Dermis blood vessel endothelial cell (primary cell): Measurements from ENCODE around the gene ARL4D. TPM values are rescaled to one million over a fixed set of nuclear protein-coding genes. Genes with fewer than 3 reads are reported as not detected.
"Not testable (repeated sequence)": the region's sequence is repeated elsewhere in the genome, so short reads cannot be mapped to it uniquely, and the experiment has no call there.

Experiments used
- DNase-seq: peaks from one replicate; pipeline ENCODE4 v3.0.0; 2010
- total RNA-seq: library from RNA; depleted of rRNA; stranded (reverse); fragments of >200 nt; gene quantifications from 2 replicates; pipeline ENCODE4 v1.2.3, GENCODE V29; 2014

The ARL4D gene
- total RNA-seq, 1 donor from 2014 or later, result 1.4 TPM

DNA sequence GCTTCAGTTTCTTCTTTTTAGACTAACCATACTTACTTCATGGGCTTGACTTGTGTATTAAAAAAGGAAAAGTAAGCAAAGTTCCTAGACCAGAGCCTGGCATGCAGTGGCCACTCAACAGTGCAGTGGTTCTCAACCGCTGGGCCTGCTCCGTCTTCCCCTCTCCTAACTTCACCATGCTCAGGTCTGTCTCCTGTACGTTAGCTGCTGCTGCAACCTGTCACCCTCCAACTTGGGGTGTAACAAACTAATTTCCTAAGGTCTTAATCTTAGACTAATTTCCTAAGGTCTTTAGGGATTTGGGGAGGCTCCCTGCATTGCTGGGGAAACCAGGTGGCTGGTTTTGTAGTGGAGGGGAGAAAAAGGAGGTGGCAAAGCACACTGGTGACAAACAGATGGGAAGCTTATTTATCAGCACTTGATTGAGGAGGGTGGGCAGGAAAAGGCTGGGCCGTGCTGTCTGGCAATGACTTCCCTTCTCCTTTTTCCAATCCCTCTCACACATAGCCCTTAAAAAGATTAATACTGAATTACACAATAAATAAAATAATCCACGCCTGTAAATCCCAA, 2.2 kb upstream of the ARL4D start:
- DNase-seq, result no peak

DNA sequence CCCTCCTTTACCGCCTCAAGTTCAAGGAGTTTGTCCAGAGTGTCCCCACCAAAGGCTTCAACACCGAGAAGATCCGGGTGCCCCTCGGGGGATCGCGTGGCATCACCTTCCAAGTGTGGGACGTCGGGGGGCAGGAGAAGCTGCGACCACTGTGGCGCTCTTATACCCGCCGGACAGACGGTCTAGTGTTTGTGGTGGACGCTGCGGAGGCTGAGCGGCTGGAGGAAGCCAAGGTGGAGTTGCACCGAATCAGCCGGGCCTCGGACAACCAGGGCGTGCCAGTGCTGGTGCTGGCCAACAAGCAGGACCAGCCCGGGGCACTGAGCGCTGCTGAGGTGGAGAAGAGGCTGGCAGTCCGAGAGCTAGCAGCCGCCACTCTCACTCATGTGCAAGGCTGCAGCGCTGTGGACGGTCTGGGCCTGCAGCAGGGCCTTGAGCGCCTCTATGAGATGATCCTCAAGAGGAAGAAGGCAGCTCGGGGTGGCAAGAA, 1.1 kb downstream of the ARL4D start:
- DNase-seq, result no peak

DNA sequence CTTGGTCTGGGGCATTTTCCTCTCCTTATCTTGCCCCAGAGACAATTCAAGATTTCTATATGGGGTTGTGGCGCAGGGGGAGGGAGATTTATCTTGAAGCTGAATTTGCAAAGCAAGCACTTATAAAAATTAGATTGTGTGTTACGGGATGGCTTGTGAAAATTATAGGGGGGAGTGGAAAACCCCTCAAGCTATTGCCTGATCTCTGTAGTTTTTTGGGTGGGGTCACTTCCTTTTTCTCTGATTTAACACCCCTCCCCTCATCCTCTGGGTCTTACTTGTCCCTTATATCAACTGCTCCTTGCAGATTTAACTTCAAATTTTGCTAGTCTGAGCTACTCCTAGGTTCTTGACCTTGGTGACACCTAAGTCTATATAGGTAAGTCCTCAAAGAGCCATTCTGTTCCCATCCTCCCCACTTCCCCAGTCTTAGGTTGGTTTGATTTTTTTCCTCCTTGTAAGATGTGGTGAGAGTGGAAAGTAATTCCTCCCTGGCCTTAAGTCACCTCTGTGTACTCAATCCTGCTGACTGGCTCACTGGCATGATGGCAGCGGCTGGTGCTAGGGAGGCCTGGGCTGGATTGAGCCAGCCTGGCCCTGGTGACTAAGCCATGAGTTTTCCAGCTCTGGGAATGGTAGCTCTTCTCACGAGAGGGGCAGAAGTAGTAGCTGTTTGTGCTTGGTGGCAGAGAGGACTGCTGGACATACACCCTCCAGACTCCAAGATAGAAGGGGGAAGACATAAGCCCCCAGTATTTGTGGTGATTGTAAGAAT, 2.3 kb downstream of the ARL4D start:
- no peak for DNase-seq

DNA sequence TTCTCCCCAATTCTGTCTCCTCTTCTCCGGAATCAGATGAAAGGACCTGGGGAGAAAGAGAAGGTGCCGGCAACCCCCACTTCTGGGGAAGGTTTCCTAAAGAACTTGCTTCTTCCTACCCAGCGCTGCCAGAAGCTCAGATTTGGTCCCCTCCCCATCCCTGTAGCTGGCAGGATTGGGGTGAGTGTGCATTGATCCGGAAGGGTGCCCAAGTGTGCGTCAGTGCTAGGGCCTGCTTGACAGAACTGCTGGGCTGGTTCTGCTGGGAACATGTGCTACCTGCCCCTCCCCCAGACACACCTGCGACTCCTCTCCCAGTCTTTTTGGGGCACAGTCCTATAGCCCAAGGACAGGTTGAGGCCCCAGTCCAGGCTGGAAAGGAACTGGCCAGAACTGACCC, 3.3 kb downstream of the ARL4D start:
- no peak for DNase-seq

DNA sequence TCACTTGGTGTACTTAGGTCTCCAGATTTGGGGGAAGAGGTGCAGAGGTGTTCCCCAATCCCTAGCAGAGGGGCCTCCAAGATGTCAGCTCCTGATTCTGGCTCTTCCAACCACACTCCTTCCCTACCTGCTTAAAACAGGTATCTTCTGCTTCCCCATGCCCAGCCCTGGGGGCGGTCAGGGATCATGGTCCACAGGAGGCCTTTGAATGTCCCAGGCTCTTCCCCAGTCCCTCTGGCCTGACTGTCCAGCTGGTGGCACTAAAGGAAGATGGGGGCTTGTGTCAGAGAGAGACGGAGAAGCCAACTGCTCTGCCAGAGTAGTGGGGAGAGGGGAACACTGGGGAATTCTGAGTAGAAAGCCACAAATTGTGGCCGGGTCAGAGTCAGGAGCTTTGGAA, 3.8 kb downstream of the ARL4D start:
- no peak for DNase-seq

DNA sequence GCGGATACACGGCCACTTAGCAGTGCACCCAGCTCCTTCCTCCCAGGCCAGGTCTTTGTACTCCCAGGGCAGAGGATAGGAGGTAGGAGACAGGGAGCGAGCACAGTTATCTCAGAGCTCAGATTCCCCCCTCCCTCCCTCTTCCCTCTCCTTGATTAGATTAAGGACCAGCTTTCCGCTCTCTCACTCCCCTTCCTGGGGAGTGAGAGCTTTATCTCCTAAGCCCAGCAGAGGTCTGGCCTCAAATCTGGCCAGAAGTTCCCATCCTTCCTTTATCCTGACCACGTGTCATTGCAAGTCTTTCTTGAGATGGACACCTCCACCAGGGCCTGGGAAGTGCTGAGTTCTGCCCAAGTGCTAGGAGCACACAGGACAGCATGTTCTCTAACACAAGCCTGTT, 5.1 kb downstream of the ARL4D start:
- DNase-seq, result no peak

DNA sequence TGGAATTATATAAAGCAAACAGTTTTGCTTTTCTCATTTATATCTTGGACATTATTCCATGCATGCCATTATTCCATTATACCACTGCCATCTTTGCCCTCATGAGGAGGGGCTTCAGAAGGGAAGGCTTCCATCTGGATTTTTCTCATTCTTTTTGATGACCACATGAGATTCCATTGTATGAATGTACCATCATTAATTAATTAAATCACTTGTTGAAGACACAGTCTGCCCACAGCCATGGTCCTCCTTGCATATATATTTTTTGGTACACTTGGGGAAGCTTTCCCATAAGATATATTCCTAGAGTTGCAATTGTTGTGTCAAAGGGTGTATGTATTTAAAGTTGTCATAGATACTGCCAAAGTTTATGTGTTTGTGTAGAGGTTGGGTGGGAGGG, 7.1 kb downstream of the ARL4D start:
- DNase-seq, result no peak

DNA sequence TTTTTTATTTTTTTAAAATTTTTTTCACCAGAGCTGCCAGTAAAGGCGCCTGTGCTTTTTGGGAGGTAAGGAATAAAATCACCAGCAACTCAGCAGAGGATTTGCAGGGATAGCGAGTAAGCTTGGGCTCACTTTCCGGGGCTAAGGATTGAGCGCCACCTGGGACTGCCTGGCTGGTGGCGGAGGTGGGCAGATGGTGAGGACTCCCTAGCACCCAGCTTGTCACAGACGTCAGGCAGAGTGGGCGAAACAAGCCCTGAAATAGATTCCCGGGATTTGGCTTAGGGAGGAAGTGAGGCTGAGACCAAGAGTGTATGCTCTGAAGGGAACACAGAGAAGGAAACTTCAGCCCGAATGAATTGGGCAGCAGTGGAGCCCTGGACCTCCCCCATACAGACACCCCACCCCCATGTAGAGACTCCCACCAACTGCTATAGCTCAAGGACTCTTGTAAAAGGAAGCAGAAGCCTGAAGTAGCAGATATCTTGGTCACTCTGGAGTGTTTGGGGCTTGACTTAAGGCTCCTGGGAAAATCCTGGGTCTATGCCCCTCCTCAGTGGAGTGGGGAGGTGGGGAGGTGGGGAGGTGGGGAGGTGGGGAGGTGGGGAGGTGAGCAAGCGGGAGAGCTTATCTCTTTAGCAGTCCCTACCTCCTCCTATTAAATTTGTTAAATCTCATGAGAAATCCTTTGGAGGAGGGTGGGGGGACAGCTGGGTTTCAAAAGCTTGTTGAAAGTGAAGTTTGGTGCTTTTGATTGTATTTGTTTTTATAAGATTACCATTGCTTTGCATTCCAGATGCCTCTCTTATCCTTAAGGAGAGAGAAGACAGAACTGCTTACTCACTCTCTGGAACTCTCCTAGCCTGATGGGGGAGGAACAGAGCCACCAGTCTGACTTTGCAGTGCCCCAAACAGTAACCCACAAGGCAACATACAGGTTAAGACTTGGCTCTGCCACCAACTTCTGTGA, 8.2 kb downstream of the ARL4D start:
- no peak for DNase-seq

DNA sequence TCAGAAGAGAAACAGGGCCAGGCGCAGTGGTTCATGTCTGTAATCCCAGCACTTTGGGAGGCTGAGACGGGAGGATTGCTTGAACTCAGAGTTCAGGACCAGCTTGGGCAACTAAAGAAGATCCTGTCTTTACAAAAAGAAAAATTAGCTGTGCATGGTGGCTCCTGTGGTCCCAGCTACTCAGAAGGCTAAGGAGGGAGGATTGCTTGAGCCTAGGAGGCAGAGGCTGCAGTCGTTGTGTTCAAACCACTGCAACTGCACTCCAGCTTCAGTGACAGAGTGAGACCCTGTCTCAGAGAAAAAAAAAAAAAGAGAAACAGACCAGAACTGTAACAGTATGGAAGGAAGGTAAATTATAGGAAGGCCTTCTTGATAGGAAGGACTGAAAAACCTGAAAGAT, 10.3 kb downstream of the ARL4D start:
- DNase-seq, result no peak

DNA sequence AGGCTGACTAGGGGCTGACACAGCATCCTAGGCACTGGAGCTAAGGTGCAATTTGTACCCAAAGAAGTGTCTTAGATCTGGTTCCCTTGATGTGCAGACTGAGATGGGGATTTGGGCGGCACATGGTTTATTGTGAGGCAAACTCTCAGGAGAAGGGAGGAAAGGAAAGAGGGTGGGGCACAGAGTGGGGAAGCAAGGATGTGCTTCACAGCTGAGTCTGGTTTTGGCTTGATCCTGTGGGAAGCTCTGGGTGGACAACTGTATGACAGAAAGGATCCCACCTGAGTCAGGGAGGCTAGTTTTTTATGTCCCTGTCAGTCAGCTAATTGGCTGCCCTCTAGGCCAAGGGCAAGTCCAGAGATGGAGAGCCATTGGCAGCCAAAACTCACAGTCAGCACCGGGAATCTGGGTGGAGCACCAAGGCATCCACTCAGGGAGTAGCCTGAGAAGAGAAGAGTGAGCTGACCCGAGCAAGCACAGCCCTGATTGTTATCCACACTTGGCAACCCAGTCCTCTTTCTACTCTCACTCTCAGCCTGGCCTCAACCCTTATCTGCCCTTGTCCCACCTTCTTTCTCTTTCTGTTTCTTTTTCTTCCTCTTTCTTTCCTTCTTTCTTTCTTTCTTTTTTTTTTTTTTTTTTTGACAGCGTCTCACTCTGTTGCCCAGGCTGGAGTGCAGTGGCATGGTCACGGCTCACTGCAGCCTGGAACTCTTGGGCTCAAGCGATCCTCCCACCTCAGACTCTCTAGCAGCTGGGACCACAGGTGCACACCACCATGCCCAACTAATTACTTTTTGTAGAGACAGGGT, 12.0 kb downstream of the ARL4D start:
- no peak for DNase-seq

DNA sequence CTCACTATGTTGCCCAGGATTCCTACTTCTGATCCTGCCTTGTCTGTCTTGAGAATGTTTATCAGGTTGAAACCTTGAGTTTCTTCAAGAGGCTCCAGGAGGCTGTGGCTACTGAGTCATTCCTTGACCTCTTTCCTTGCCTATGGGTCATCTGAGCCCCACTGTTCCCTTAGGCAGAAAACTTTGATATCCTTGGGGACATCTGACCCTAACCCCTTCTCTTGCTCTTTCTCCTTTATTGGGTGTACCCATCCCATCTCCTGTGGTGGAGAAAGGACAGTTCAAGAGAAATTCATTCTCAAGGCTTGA, 12.5 kb downstream of the ARL4D start:
- DNase-seq, result no peak

DNA sequence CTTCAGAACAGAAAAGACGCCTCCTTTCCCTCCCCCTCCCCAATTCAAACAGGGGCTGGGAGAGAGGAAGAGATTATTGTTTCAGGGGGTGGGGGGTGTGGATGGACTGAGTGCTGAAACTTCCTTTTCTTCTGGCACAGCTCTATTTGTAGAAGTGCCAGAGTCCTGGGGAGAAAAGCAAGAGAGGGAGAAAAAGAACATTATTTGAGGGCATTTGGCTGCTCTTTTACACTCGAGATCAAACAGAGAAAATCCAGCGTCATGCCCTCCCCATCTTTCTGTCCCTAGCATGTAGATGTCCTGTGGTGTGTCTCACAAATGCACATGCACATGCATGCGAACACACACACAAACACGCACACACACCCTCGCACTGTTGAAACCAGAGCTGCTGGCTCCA, 13.0 kb downstream of the ARL4D start:
- no peak for DNase-seq

DNA sequence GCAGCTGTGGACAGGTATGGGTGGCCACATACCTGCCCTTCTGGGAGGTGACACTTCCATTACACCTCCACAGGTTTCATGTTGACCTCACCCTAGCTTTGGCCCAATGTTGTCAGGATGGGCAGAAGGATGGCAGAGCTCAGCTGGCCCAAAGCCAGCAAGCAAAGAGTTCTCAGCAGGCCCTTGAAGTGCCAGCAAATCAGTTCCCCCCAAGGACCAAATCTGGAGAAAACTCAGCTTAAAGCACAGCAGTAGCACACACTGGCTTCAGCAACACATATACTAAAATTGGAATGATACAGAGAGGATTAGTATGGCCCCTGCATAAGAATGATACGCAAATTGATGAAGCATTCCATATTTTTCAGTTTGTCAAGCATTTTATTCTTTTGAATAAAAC, 13.4 kb downstream of the ARL4D start:
- DNase-seq, result no peak

DNA sequence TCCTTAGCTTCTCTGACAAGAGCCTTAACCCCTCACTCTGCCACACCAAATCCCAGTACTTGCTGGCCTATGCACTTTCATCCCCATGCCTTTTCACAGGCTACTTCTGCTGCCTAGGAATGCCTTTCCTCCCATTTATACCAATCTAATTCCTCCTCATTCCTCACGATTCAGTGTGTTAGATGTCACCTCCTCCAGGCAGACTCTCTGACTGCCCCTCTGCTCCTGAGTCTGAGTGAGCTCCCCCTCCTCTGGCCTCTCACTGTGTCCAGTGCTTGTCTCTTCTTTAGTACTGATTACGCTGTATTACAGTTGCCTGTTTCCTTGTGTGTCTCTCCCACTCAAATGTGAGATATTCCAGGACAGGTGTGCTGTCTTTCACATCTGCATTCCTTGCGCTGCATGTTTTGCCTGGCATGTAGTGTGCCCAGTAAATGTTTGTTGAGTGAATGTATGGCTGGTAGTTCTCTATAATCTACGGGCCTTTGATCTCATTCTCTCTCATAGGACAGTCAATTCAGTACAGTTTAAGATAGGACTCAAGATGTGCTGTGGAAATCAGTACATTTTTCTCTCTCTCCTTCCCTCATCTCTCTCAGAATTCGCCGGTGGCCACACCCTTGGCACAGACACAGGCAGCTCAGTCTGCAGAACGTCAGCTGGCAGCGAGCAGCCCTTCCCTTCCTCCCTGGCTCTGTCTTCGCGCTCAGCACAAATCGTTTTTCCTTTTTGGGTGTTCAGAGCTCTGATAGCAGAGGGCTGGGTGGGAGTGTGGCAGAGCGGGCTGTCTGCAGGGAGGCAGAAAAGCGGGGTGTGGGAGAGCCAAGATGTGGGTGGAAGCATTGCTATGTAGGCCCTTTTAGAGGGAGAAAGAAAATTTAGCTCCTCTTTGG, 18.5 kb downstream of the ARL4D start:
- no peak for DNase-seq

DNA sequence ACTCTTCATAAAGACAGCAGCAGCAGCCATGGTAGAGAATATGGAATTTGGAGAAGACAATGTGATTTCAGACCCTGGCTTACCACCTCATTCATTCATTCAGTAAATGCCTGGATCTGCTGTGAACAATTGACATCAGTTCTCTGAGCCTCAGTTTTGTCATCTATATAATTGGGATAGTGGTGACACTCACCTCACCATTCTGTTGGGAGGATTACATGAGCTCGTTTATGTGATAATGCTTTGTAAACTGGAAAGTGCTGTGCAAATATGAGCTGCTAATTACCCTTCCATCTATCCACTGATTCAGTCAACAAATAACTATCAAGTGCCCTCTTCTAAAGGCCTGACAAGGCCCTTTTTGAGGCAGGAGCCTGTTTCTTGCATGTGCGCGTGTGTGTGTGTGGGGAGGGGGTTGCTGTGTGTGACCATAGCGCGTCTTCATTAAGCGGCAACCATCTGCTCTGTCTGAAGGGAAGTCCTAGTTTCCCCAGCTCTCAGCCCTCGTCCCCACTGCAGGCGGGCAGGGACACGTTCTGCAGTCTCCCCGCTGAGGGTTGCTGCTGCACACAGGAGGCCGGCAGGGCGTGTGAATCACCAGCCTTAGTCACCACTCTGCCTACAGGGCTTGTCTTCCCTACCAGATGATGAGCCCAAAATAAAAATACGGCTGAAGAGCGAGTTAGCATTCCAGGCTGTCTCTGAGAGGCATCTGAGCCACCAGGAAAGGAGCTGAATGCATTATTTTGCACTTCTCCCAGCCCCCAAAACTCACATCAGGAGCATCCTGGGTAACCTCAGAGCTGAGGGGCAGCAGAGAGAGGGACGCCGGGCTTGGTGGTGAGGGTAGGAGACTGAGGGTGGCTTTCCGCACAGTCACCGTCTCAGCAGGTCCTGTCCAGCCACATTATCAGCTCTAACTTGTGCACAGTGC, 19.9 kb downstream of the ARL4D start:
- peak; percentile 25 for DNase-seq

DNA sequence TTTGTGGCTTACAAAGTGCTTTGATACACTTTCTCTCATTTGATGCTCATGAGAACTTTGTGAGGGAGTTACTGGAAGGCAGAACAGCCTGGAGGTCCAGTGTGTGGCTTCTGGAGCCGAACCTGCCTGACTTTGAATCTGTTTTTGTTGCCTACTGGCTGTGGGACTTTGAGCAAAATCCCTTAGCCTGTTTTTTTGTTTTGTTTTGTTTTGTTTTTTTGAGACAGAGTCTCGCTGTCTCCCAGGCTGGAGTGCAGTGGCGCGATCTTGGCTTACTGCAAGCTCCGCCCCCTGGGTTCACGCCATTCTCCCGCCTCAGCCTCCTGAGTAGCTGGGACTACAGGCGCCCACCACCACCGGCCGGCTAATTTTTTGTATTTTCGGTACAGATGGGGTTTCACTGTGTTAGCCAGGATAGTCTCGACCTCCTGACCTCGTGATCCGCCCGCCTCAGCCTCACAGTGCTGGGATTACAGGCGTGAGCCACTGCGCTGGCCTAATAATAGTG, 20.6 kb downstream of the ARL4D start:
- DNase-seq, result not testable (repeated sequence)

DNA sequence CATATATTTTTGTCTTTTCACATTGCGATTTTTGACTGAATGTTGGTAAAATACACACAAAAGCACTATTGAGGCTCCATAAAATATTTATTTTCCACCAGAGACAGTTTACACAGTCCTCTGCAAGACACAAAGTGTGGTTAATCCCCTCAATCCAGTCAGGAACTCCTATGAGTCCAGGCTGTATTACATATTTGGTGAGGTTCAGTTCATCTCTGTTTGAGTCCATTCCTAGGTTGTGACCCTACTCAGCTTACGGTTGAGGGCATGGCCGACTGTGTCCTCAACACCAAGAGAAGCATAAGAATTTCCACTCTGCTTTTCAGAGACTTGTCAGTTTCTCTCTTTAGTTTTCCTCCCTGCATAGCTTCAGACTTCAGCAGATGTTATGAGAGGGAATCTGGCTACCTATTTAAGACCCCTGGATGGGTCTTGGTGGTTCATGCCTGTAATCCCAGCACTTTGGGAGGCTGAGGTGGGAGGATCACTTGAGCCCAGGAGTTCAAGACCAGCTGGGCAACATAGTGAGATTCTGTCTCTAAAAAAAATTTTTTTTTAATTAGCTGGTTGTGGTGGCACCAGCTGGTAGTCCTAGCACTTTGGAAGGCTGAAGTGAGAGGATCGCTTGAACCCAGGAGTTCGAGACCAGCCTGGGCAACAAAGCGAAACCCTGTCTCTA, 25.1 kb downstream of the ARL4D start:
- no peak for DNase-seq

DNA sequence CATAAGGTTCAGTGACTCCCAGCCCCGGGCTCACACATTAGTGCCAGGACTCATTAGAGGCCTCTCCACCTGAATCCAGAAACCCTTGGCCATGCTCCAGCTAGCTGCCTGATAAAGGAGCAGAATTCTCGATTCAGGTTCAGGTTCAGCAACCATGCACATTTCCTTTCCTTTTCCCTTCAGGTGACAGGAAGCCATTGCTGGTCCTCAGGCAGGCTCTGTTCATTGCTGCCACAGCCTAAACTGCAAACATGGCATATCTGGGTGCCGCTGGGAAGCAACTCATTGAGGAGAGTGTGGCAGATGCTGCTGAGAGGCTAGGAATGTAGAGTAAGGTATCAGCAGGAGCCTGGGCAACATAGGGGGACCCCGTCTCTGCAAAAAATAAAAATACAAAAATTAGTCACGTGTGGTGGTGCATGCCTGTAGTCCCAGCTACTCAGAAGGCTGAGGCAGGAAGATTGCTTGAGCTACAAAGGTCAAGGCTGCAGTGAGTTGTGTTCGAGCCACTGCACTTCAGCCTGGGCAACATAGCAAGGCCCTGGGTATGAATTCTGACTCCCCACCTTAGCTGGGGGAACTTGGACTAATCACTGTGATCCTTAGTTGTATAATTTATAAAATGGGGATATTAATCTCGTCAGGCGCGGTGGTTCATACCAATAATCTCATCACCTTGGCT, 28.7 kb downstream of the ARL4D start:
- DNase-seq, result no peak

DNA sequence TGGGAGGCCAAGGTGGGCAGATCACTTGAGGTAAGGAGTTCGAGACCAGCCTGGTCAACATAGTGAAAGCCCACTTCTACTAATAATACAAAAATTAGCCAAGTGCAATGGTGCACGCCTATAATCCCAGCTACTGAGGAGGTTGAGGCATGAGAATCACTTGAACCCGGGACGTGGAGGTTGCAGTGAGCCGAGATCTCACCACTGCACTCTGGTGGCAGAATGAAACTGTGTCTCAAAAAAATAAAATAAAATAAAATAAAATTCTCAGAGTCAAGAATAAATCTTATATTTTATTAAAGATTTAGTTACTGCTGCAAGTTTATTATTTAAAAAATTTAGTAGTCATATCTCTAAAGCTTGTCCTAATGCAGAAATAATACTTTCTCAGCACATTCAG, 29.7 kb downstream of the ARL4D start:
- no peak for DNase-seq
